ENCODE results near the gene INSIG1. TPM values are rescaled to one million over a fixed set of nuclear protein-coding genes. Genes with fewer than 3 reads are reported as not detected.

Gene INSIG1
- total and polyA plus RNA-seq, 4 donors = 118 to 219 (median 193) TPM

- TF ChIP-seq MAX (IDR thresholded peaks at IDR 0.05) = no peak
- TF ChIP-seq CTCF (IDR thresholded peaks at IDR 0.05; ENCODE audit: low read depth, low read length, missing input control) = no peak
- no peak for TF ChIP-seq YY1 (IDR thresholded peaks at IDR 0.05)
- no peak for TF ChIP-seq GABPA (IDR thresholded peaks at IDR 0.05 in 1 of 2, conservative IDR thresholded peaks at IDR 0.05 in 1 of 2)
- TF ChIP-seq FOXA1 (IDR thresholded peaks at IDR 0.05) = no peak
- TF ChIP-seq NR2F2 (IDR thresholded peaks at IDR 0.05) = no peak
- TF ChIP-seq TAF1 (conservative IDR thresholded peaks at IDR 0.05) = no peak
- TF ChIP-seq SP1 (IDR thresholded peaks at IDR 0.05) = no peak
- no peak for TF ChIP-seq ATF3 (IDR thresholded peaks at IDR 0.05)
- no peak for TF ChIP-seq ZBTB33 (IDR thresholded peaks at IDR 0.05)
- TF ChIP-seq HNF4G (IDR thresholded peaks at IDR 0.05) = no peak
- TF ChIP-seq JUND (IDR thresholded peaks at IDR 0.05) = no peak
- TF ChIP-seq FOXA2 (IDR thresholded peaks at IDR 0.05) = no peak
- TF ChIP-seq EGR1 (IDR thresholded peaks at IDR 0.05; ENCODE audit: low read depth in 2 of 2) = no peak
- no peak for TF ChIP-seq RXRA (IDR thresholded peaks at IDR 0.05)
- H3K4me3 ChIP-seq (ENCODE audit: low read depth in 1 of 3, low read length in 3 of 3) = no peak overlapping the region
- no peaks in the 10 kb centered on the region for H3K27me3 ChIP-seq (ENCODE audit: control insufficient read depth in 4 of 4, insufficient read depth in 4 of 4, low read length in 3 of 4)
- H3K36me3 ChIP-seq (ENCODE audit: control insufficient read depth in 4 of 4, insufficient read depth in 3 of 4, low read depth in 1 of 4, low read length in 3 of 4) = no peaks in the 10 kb centered on the region
- H3K4me1 ChIP-seq (ENCODE audit: control insufficient read depth in 4 of 4, insufficient read depth in 4 of 4, low read length in 3 of 4) = no peaks in the 10 kb centered on the region
- H3K9me3 ChIP-seq (ENCODE audit: control insufficient read depth in 4 of 4, low read length in 3 of 4) = no peaks in the 10 kb centered on the region
- peak; percentile 19 for DNase-seq (ENCODE audit: low spot score)
- no peak overlapping the region for H3K27ac ChIP-seq (ENCODE audit: low read depth in 1 of 2, low read length in 2 of 2)
- H3K9ac ChIP-seq (ENCODE audit: low read depth in 1 of 2, low read length in 2 of 2) = no peak overlapping the region
- WGBS = 71% methylated on average over 23 of the region's 23 CpGs
These were observed 35.9 kb downstream of the INSIG1 start for GRCh38 chr7:155333346-155334234.

- H3K36me3 ChIP-seq (ENCODE audit: control insufficient read depth in 4 of 4, insufficient read depth in 3 of 4, low read depth in 1 of 4, low read length in 3 of 4) = no peaks in the 10 kb centered on the region
- H3K9me3 ChIP-seq (ENCODE audit: control insufficient read depth in 4 of 4, low read length in 3 of 4) = no peaks in the 10 kb centered on the region
- no peak overlapping the region for H3K4me3 ChIP-seq (ENCODE audit: low read depth in 1 of 3, low read length in 3 of 3)
- no peak overlapping the region for H3K9ac ChIP-seq (ENCODE audit: low read depth in 1 of 2, low read length in 2 of 2)
- WGBS = 84% methylated on average over 21 of the region's 21 CpGs
- no peak for DNase-seq (ENCODE audit: low spot score)
- no peaks in the 10 kb centered on the region for H3K4me1 ChIP-seq (ENCODE audit: control insufficient read depth in 4 of 4, insufficient read depth in 4 of 4, low read length in 3 of 4)
- no peak for TF ChIP-seq EGR1 (IDR thresholded peaks at IDR 0.05; ENCODE audit: low read depth in 2 of 2)
- TF ChIP-seq ATF3 (IDR thresholded peaks at IDR 0.05) = no peak
- no peak for TF ChIP-seq YY1 (IDR thresholded peaks at IDR 0.05)
- no peak for TF ChIP-seq MAX (IDR thresholded peaks at IDR 0.05)
- no peak for TF ChIP-seq RAD21 (IDR thresholded peaks at IDR 0.05)
- TF ChIP-seq TAF1 (conservative IDR thresholded peaks at IDR 0.05) = no peak
- TF ChIP-seq JUND (IDR thresholded peaks at IDR 0.05) = no peak
- no peak for TF ChIP-seq RXRA (IDR thresholded peaks at IDR 0.05)
- H3K27ac ChIP-seq (ENCODE audit: low read depth in 1 of 2, low read length in 2 of 2) = no peak overlapping the region
- H3K27me3 ChIP-seq (ENCODE audit: control insufficient read depth in 4 of 4, insufficient read depth in 4 of 4, low read length in 3 of 4) = no peaks in the 10 kb centered on the region
These were observed 39.3 kb downstream of the INSIG1 start for GRCh38 chr7:155336812-155337602.

All from liver (tissue), 9 donors.